NB4 (cell line): ENCODE results near the gene SYT6.

ENCODE experiments used
- DNase-seq: peaks from one replicate; pipeline ENCODE4 v3.0.0; 2010; ENCODE audit warnings: low read depth
- H3K4me3 ChIP-seq: one replicate; pipeline ENCODE4 v1.5.1; 2011; ENCODE audit warnings: mild to moderate bottlenecking, low read depth, low read length, moderate library complexity
- CTCF ChIP-seq: IDR thresholded peaks from one replicate; pipeline ENCODE4 v1.5.1; 2012; ENCODE audit warnings: low read depth, low read length
- MYC ChIP-seq: IDR thresholded peaks from 2 replicates; pipeline ENCODE4 v1.6.1; 2011; ENCODE audit warnings: low read depth, low read length
- POLR2A ChIP-seq: IDR thresholded peaks from 2 replicates; pipeline ENCODE4 v1.6.1; 2011; ENCODE audit warnings: mild to moderate bottlenecking; ENCODE audit not compliant: insufficient read length; ENCODE audit errors: extremely low read depth
- TF ChIP-seq, protein P1 (sequence below): IDR thresholded peaks from 2 replicates; pipeline ENCODE4 v1.6.1; 2011; ENCODE audit warnings: low read depth, low read length

Gene SYT6

GRCh38 chr1:114100148-114100547, 53.5 kb downstream of the SYT6 start:
- H3K4me3 ChIP-seq = no peak overlapping the region
- TF ChIP-seq POLR2A = no peak
- TF ChIP-seq CTCF = no peak
- TF ChIP-seq, protein P1, sequence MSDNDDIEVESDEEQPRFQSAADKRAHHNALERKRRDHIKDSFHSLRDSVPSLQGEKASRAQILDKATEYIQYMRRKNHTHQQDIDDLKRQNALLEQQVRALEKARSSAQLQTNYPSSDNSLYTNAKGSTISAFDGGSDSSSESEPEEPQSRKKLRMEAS = no peak
- no peak for TF ChIP-seq MYC
- DNase-seq = no peak

GRCh38 chr1:114099268-114099667, 54.4 kb downstream of the SYT6 start:
- H3K4me3 ChIP-seq = no peak overlapping the region
- no peak for DNase-seq
- TF ChIP-seq MYC (no peak), POLR2A (no peak), CTCF (no peak)
- TF ChIP-seq, protein P1 = no peak

GRCh38 chr1:114097109-114097508, 56.6 kb downstream of the SYT6 start:
- H3K4me3 ChIP-seq = no peak overlapping the region
- TF ChIP-seq POLR2A (no peak), MYC (no peak), CTCF (no peak)
- TF ChIP-seq, protein P1 = no peak
- DNase-seq = no peak

- no peak for DNase-seq
- TF ChIP-seq MYC (no peak), CTCF (no peak), POLR2A (no peak)
- TF ChIP-seq, protein P1 = no peak
- no peak overlapping the region for H3K4me3 ChIP-seq
These were observed 59.0 kb downstream of the SYT6 start for GRCh38 chr1:114094675-114095074.

- no peak for TF ChIP-seq CTCF
- TF ChIP-seq, protein P1 = no peak
- no peak for TF ChIP-seq MYC
- TF ChIP-seq POLR2A = no peak
- DNase-seq = peak; percentile 47
- no peak overlapping the region for H3K4me3 ChIP-seq
These were observed 59.4 kb downstream of the SYT6 start for GRCh38 chr1:114094363-114094634.
